Activated naive CD4-positive, alpha-beta T cell treated with Interleukin-2 at 50 U/mL for 16 hours (primary cell): ENCODE measurements around the gene CCDC54.

Experiments
- DNase-seq: peaks from one replicate; pipeline ENCODE4 v3.0.0-alpha.2; 2020

CCDC54 gene

GRCh38 chr3:107395066-107395465 is 17.8 kb downstream of the CCDC54 start:
- no peak for DNase-seq

DNA sequence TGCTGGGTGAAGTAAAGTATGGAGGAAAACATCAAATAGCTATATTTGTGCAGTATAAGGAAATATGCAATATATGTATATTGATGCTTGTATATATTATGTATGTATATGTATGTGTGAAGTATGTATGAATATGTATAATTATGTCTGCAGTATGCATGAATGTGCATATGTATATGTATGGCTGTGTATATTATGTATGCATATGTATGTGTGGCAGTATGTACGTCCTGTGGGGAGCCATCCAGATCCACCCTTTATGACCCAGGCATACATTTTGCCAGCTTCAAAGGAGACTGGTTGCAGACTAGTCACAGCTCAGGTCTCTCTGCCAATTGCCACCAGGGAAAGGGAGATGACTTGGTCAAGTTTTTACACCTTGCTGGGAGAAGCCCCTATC is 24.1 kb downstream of the CCDC54 start:
- no peak for DNase-seq

DNA sequence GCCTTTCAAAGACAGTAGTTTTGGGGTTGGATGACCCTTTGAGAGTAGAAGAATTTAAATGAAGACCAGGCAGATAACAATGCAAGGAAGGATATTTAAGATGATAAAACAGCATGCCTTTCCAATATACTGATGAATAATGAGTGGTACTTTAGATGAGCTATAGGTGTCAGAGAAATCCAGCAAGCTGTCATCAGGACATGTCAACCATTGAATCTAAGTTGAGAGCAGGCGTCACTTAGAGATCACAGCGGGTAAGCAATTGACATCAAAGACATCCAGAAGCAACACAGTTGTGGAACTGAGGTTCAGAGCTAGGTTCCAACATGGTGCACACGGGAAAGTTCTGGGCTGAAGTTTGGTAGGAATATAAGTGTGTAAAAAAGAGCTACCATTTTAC is 25.0 kb downstream of the CCDC54 start:
- no peak for DNase-seq

GRCh38 chr3:107404727-107405469 is 27.7 kb downstream of the CCDC54 start:
- no peak for DNase-seq

- DNase-seq: no peak
These were observed 30.1 kb downstream of the CCDC54 start for GRCh38 chr3:107407355-107407754.

GRCh38 chr3:107408513-107408912 is 31.3 kb downstream of the CCDC54 start:
- DNase-seq: no peak

DNA sequence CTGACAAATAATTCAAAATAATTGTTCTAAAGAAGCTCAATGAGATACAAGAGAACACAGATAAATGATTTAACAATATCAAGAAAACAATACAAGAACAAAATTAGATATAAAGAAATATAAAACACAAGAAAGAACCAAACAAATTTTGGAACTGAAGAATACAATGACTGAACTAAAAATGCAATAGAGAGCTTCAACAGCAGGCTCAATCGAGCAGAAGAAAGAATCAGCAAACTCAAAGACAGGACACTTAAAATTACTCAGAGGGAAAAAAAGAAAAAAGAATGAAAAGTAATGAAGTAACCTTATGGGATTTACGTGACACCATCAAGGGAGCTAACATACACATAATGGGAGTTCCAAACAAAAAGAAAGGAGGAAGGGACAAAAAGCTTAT is 32.1 kb downstream of the CCDC54 start:
- no peak for DNase-seq

DNA sequence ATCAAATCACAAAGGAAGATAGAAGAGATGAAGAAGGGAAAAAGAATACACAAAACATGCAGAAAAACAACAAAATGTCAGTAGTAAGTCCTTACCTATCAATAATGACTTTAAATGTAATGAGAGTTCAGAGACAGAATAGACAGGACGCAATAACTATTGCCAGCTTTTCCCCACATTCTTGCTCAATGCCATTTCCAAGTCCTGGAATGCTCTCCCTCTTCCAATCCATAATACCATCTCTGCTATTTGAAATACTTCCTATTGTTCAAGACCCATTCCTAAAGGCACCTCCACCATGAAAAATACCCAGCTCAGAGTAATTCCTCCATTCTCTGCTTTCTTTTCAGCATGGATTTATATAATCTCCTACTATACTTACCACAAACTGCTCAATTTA is 33.4 kb downstream of the CCDC54 start:
- DNase-seq: no peak

DNA sequence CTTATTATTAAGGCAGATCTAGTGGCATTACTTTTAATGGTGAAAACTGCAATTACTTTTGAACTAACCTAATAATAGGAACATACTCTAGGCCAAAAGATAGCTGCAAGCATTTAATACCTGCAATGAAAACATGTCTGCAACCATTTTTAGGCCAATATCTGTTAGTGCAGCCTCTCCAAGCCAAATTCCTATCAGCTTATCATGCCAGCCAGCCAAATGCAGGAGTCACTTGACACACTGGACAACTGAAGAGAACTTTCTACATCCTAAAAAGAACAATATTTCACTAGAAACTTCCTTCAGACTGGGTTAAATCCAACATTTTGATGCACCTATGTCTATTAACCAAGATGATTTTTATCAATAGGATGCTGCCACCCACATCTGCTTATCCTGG is 33.8 kb downstream of the CCDC54 start:
- DNase-seq: no peak

DNA sequence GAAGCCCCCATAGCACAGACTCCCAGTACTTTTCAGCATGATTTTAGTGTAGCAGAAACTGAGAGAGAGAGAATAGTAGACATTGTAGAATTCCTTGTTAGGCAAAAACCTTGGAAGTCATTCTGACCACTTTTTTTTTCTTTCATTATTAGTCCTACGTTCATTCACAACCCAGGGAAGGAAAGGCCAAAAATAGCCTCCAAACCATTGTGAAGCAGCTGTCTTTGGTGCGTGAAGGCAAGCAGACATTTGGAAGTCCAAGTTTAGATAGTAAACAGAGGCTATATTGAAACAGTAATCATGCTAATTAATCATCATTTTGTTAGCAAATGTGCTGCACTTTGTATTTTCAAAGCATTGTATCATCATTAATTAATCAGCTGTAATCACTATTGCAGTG is 34.5 kb downstream of the CCDC54 start:
- DNase-seq: no peak

- no peak for DNase-seq
These were observed 35.1 kb downstream of the CCDC54 start for GRCh38 chr3:107412376-107412775.

DNA sequence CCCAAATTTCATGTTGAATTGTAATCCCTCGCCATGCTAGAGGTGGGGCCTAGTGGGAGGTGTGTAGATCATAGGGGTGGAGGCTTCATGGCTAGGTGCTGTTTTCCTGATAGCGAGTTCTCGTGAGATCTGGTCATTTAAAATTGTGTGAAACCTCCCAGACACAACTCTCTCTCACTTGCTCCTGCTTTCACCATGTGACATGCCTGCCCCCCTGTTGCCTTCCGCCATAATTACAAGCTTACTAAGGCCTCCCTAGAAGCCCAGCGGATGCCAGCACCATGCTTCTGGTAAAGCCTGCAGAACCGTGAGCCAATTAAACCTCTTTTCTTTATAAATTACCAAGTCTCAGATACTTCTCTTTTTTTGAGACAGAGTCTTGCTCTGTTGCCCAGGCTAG is 36.0 kb downstream of the CCDC54 start:
- no peak for DNase-seq

GRCh38 chr3:107414325-107414964 is 37.2 kb downstream of the CCDC54 start:
- no peak for DNase-seq

- DNase-seq: no peak
These were observed 38.9 kb downstream of the CCDC54 start for GRCh38 chr3:107416138-107416537.

DNA sequence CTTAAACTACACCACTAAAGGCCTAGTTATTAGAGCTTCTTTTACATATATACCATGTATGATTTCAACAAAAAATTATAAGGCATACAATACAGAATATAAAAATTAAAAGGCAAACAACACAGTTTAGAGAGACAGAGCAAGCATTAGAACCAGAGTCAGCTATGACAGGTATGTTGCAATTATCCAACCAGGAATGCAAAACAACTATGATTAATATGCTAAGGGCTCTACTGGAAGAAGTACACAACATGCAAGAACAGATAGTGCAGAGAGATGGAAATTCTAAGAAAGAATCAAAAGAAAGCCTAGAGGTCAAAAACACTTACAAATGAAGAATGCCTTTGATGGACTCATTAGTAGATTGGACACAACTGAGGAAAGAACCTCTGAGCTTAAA is 39.6 kb downstream of the CCDC54 start:
- DNase-seq: no peak

DNA sequence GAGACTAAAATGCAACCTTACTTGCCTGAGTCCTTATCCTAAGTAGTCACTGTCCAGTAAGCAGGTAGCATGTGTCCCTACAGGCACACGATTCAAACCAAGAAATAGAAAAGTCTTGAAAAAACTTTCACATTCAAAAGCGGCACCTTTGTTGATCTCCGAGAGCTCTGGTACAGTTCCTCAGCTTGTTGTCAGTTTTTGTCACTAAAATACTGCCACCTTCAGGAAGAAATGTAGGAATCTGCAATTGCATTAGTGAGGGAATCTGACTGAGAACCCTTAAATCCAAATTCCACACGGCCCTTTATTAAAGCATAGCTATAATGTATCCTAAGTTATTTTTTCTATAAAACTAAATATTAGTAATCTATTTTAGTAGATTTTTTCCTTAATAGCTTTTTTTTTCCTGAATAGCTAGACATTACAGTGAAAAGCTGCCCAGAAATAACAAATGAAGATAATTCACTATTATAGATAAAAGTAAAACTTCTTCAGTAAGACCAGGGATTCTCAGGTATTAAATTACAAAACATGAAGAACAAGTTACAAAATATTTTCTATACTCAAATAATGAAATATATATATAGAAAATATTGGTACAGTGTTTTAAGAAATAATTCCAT is 44.0 kb downstream of the CCDC54 start:
- DNase-seq: no peak

DNA sequence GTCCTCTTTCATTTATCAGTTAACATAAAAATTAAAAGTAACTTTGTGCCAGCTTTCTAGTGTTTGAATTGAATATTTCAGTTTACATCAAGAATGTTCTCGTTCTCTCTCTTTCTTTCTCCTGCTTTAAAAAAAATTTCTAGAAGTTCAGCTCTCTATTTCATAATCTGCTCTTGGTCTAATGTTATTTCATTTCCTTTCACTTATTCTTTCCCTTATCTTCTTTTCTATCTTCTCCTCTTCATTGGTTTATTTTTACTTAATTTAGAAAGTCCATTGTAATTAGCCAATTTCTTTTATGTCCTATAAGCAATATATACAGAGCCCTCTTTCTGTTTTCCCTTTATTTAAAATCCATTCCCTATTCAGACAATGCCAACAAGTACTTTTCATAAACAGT is 44.6 kb downstream of the CCDC54 start:
- DNase-seq: no peak

- no peak for DNase-seq
These were observed 47.8 kb downstream of the CCDC54 start for GRCh38 chr3:107425033-107425432.

DNA sequence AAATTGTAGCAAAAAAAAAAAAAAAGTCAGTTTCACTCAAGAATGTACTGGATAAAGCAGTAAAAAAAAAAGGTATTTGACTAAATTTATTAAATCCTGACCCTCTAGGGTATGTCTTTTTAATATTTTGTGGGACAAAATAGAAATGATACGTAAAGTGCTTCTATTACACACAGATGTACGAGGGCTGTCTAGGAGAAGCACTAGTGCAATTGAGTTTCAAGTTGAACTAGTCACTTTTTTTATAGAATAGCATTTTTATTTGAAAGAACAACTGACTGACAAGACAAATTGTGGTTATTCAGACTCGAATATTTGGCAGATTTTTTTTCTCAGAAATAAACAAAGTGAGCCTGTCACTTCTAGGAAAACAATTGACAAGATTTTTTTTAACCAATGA is 49.0 kb downstream of the CCDC54 start:
- no peak for DNase-seq
